Adrenal gland (tissue), 12 donors: Measurements from ENCODE around the gene PTPN14. TPM values are rescaled to one million over a fixed set of nuclear protein-coding genes. Genes with fewer than 3 reads are reported as not detected.
"Not testable (repeated sequence)": the region's sequence is repeated elsewhere in the genome, so short reads cannot be mapped to it uniquely, and the experiment has no call there.

Source experiments
- DNase-seq, 7 donors: peaks; one replicate each; pipeline ENCODE4 v3.0.0-alpha.2; 2019 to 2020
- H3K27ac ChIP-seq, 5 donors: fragments of 200-600 bp; sonication (generic) in 4 of 5; 1 replicate in 3 of 5; 2 replicates in 2 of 5; pipeline versions ENCODE4 v1.5.1 to v1.8.0; 2016 to 2020; ENCODE audit warnings: mild to moderate bottlenecking in 1 of 5
- H3K27me3 ChIP-seq: fragments of 200-600 bp; 2 replicates; pipeline ENCODE4 v1.8.0; 2021
- H3K36me3 ChIP-seq, 2 donors: fragments of 200-600 bp; replicated peaks in 1 of 2; 1 replicate in 1 of 2; 2 replicates in 1 of 2; pipeline versions ENCODE4 v1.5.1 to v1.8.0; 2018 to 2022
- H3K4me1 ChIP-seq, 2 donors: fragments of 200-600 bp; replicated peaks in 1 of 2; 1 replicate in 1 of 2; 2 replicates in 1 of 2; pipeline versions ENCODE4 v1.5.1 to v1.8.0; 2018 to 2021
- H3K4me3 ChIP-seq, 4 donors: fragments of 200-600 bp; sonication (generic) in 3 of 4; one replicate each; pipeline ENCODE4 v1.5.1; 2016 to 2018
- H3K9me3 ChIP-seq, 3 donors: fragments of 200-600 bp; sonication (generic) in 1 of 3; replicated peaks in 1 of 3; 1 replicate in 2 of 3; 2 replicates in 1 of 3; pipeline versions ENCODE4 v1.5.1 to v1.8.0; 2016 to 2021
- CTCF ChIP-seq, 6 experiments: fragments of 450-650 bp in 4 of 6; fragments of 200-600 bp in 2 of 6; sonication (generic) in 1 of 6; IDR thresholded peaks; 1 replicate in 5 of 6; 2 replicates in 1 of 6; pipeline versions ENCODE4 v1.5.1 to v1.8.0; 2016 to 2021; ENCODE audit warnings: antibody characterized with exemption in 6 of 6, mild to moderate bottlenecking in 2 of 6, moderate library complexity in 1 of 6
- POLR2A ChIP-seq, 2 donors: fragments of 450-650 bp; IDR thresholded peaks; one replicate each; pipeline ENCODE4 v1.6.1; 2017; ENCODE audit warnings: antibody characterized with exemption in 2 of 2, mild to moderate bottlenecking in 2 of 2, moderate library complexity in 1 of 2
- WGBS, 4 donors: extraction: QIAGEN DNeasy Blood & Tissue Kit in 2 of 4; methylation state at CpG; one replicate each; pipeline versions ENCODE4 v1.1.5 to v1.1.7; 2013 to 2017; 5-methylcytosine and 5-hydroxymethylcytosine counted together
- intact Hi-C, 2 donors: fragments of 100-400 bp; cut with DNase I; formaldehyde crosslinking; loops; one replicate each; pipeline versions ENCODE4 v1.14.1 to v1.15.0; 2022 to 2023
- polyA plus RNA-seq, 3 donors: library from polyadenylated mRNA; stranded (reverse); fragments of 200-250 nt in 2 of 3; fragments of 350-450 nt in 1 of 3; fragmentation: Illumina TruSeq in 1 of 3; extraction: RNeasy Lipid Tissue Mini Kit (QIAGEN cat#74804) in 1 of 3; gene quantifications; one replicate each; pipeline ENCODE4 v1.2.3, GENCODE V29; 2013 to 2014
- total RNA-seq, 9 donors: library from RNA; depleted of rRNA in 4 of 9; stranded (reverse); fragments of >200 nt in 4 of 9; fragments of 120-200 nt in 1 of 9; fragmentation: NEBNext Ultra II Directional in 1 of 9; extraction: Animal tissue kit (Norgen Biotek cat#: 25700) in 1 of 9; gene quantifications; one replicate each; pipeline versions ENCODE4 v1.1.0 to v1.2.4, GENCODE V29; 2013 to 2023
- donor health status: healthy with polysubstance abuse.
- donor health status: Bipolar disorder and iron deficiency.
- donor health status: DM: yes; HTN: yes; CAD: no.
- donor health status: DM: no; HTN: no; CAD: no.
- donor health status: DM: no; HTN: no; CAD: no.
- donor health status: DM: yes; HTN: yes; CAD: no.

The PTPN14 gene
- total and polyA plus RNA-seq, 12 donors: 7.9 to 96.2 (median 32.0) TPM

GRCh38 chr1:214581785-214582184, 30.4 kb upstream of the PTPN14 start:
- intact Hi-C loops: no loop called here
- Histone ChIP-seq H3K27me3 (no peaks in the 10 kb centered on the region), H3K9me3 (peaks cover 0 to under 1% (median 0%) of the 10 kb centered on the region in 3 donors), H3K4me1 (no peaks in the 10 kb centered on the region), H3K36me3 (no peaks in the 10 kb centered on the region), H3K4me3 (no peak overlapping the region), H3K27ac (no peak overlapping the region)
- peak in 4 of 7 donors; percentile 27 to 67 (median 42) for DNase-seq
- WGBS, 4 donors: 22 to 38% (median 32%) methylated on average over 2 of the region's 2 CpGs
- TF ChIP-seq POLR2A (IDR thresholded peaks at IDR 0.05): no peak
- TF ChIP-seq CTCF (IDR thresholded peaks at IDR 0.05): no peak

GRCh38 chr1:214579183-214579582, 27.8 kb upstream of the PTPN14 start:
- DNase-seq: no peak
- no peak for TF ChIP-seq POLR2A (IDR thresholded peaks at IDR 0.05)
- no peak for TF ChIP-seq CTCF (IDR thresholded peaks at IDR 0.05)
- Histone ChIP-seq H3K27ac (no peak overlapping the region), H3K4me1 (no peaks in the 10 kb centered on the region), H3K4me3 (no peak overlapping the region), H3K36me3 (no peaks in the 10 kb centered on the region), H3K9me3 (peaks cover 0 to 5% (median 0%) of the 10 kb centered on the region in 3 donors), H3K27me3 (no peaks in the 10 kb centered on the region)
- intact Hi-C loops: no loop called here

GRCh38 chr1:214576120-214576519, 24.7 kb upstream of the PTPN14 start:
- H3K4me1 ChIP-seq, DNase-seq, H3K27me3 ChIP-seq, H3K27ac ChIP-seq, H3K4me3 ChIP-seq, H3K36me3 ChIP-seq, intact Hi-C loops, H3K9me3 ChIP-seq: not testable (repeated sequence)
- WGBS, 4 donors: 78 to 93% (median 85%) methylated on average over 3 of the region's 3 CpGs

GRCh38 chr1:214574598-214575411, 23.4 kb upstream of the PTPN14 start:
- Histone ChIP-seq H3K4me3 (no peak overlapping the region), H3K9me3 (peaks cover 0 to 5% (median 0%) of the 10 kb centered on the region in 3 donors), H3K36me3 (no peaks in the 10 kb centered on the region), H3K27me3 (no peaks in the 10 kb centered on the region), H3K27ac (no peak overlapping the region), H3K4me1 (no peaks in the 10 kb centered on the region)
- TF ChIP-seq CTCF (IDR thresholded peaks at IDR 0.05) (no peak), POLR2A (IDR thresholded peaks at IDR 0.05) (no peak)
- DNase-seq: no peak
- intact Hi-C loops: no loop called here
- 67 to 82% (median 80%) methylated on average over 3 of the region's 3 CpGs for WGBS, 4 donors
